Fibroblast of lung (primary cell): ENCODE data around the gene MCRIP2. TPM values are rescaled to one million over a fixed set of nuclear protein-coding genes. Genes with fewer than 3 reads are reported as not detected.
A peak's percentile ranks its signal among the peaks of the same experiment; 100 is the strongest.

Source experiments
- DNase-seq, 2 donors: peaks; one replicate each; pipeline versions ENCODE4 v3.0.0 to v3.0.0-alpha.2; 2010; ENCODE audit warnings: low read depth in 2 of 2
- H2AFZ ChIP-seq: 2 replicates; pipeline ENCODE4 v1.5.1; 2012; ENCODE audit warnings: low read length, control low read depth, inconsistent platforms
- H3K27ac ChIP-seq: 2 replicates; pipeline ENCODE4 v1.5.1; 2011; ENCODE audit warnings: low read length, control low read depth; ENCODE audit not compliant: insufficient read depth
- H3K27me3 ChIP-seq: 2 replicates; pipeline ENCODE4 v1.5.1; 2011; ENCODE audit warnings: mild to moderate bottlenecking, low read length; ENCODE audit not compliant: control insufficient read depth, insufficient read depth
- H3K36me3 ChIP-seq: 2 replicates; pipeline ENCODE4 v1.5.1; 2011; ENCODE audit warnings: low read length; ENCODE audit not compliant: control insufficient read depth, insufficient read depth
- H3K4me1 ChIP-seq: 2 replicates; pipeline ENCODE4 v1.5.1; 2011; ENCODE audit warnings: low read length; ENCODE audit not compliant: control insufficient read depth, insufficient read depth; ENCODE audit errors: extremely low read depth
- H3K4me2 ChIP-seq: 2 replicates; pipeline ENCODE4 v1.5.1; 2011; ENCODE audit warnings: low read length, control low read depth; ENCODE audit not compliant: insufficient read depth; ENCODE audit errors: extremely low read depth
- H3K4me3 ChIP-seq, 4 experiments: fragments of 200-600 bp in 1 of 4; sonication (generic) in 1 of 4; replicated peaks in 1 of 4; 2 replicates each; pipeline ENCODE4 v1.5.1; 2011 to 2016; ENCODE audit warnings: low read length in 4 of 4, low read depth in 3 of 4, mild to moderate bottlenecking in 3 of 4, control low read depth in 2 of 4, inconsistent platforms in 1 of 4, mixed read lengths in 1 of 4; ENCODE audit not compliant: insufficient read depth in 1 of 4; ENCODE audit errors: control extremely low read depth in 1 of 4
- H3K79me2 ChIP-seq: 2 replicates; pipeline ENCODE4 v1.5.1; 2012; ENCODE audit warnings: mild to moderate bottlenecking, low read length, inconsistent platforms; ENCODE audit not compliant: control insufficient read depth, insufficient read depth
- H3K9ac ChIP-seq: 2 replicates; pipeline ENCODE4 v1.5.1; 2011; ENCODE audit warnings: mild to moderate bottlenecking, low read length, control low read depth; ENCODE audit not compliant: insufficient read depth
- H3K9me3 ChIP-seq: 2 replicates; pipeline ENCODE4 v1.5.1; 2012; ENCODE audit warnings: low read depth, low read length; ENCODE audit not compliant: control insufficient read depth, insufficient read depth
- H4K20me1 ChIP-seq: 2 replicates; pipeline ENCODE4 v1.5.1; 2011; ENCODE audit warnings: low read length; ENCODE audit not compliant: control insufficient read depth, insufficient read depth; ENCODE audit errors: extremely low read depth
- EZH2 ChIP-seq: IDR thresholded peaks from 2 replicates; pipeline ENCODE4 v1.5.1; 2012; ENCODE audit warnings: low read length, control low read depth, mild to moderate bottlenecking; ENCODE audit errors: missing control alignments
- polyA plus RNA-seq, 2 donors: library from polyadenylated mRNA; depleted of rRNA in 1 of 2; stranded (reverse) in 1 of 2; unstranded in 1 of 2; fragments of >200 nt; gene quantifications; 2 replicates each; pipeline ENCODE4 v1.2.1, GENCODE V29; 2011 to 2012; ENCODE audit warnings: missing spikeins in 1 of 2
- total RNA-seq: library from RNA; depleted of rRNA; stranded (reverse); fragments of >200 nt; gene quantifications from 2 replicates; pipeline ENCODE4 v1.2.1, GENCODE V29; 2014
- TF ChIP-seq, protein P1 (sequence below), 2 donors: IDR thresholded peaks in 1 of 2; conservative IDR thresholded peaks in 1 of 2; 1 replicate in 1 of 2; 2 replicates in 1 of 2; pipeline ENCODE4 v1.5.1; 2011 to 2012; ENCODE audit warnings: low read length in 2 of 2, control low read depth in 1 of 2, inconsistent platforms in 1 of 2, low read depth in 1 of 2, mild to moderate bottlenecking in 1 of 2

The MCRIP2 gene
- total and polyA plus RNA-seq, 2 donors (not counting 1 experiment from before 2014, with no cell fraction given), result 2.8 to 18.0 TPM

DNA sequence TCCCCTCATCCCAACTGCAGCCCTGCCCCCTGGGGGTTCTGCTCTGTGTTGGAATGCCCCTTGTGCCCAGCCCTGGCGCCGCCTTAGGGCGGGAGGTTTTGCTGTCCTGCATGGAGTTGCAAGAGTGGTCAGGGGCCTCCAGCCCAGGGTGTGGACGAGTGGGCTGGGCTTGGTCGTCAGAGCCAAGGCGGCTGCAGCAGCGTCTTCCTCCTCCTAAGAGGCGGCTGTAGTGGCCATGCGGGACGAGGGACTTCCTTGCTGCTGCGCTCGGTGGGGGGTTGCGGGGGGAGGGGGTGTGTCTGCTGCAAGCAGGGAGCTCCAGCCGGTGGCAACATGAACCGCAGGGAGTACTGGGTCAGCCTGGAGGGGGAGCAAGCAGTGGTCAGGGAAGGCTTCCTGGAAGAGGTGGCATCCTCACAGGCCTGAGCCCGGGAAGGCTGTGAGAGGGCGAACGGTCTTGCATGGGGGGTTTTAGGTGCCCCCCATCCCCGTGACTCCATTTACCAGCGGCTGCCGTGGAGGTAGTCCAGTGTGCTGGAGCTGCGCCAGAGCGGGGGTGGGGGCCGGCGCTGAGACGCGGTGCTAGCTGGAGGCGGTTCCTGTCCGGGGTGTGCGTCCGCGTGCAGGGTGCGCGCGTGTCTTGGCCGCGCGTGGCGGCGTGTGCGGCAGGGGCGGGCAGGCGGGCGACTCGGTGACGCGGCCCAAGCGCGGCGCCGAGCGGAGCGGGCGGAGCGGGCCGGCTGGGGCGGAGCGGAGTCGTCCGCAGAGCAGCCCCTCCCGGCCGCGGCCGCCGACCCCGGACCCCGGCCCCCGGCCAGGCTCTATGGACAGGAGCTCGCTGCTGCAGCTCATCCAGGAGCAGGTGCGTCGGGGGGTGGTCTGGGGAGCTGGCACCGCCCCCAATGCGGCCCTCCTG is 33.6 kb downstream of the MCRIP2 start, which contains the start of gene RHBDL1:
TSS of gene RHBDL1 (plus strand) at position 704 of the 916 bp plus-strand sequence. CDS start at position 824, 120 bp downstream.
- no peak within 1 kb of the TSS for H2AFZ ChIP-seq
- H3K4me2 ChIP-seq, result peak within 1 kb of the TSS; percentile 71

DNA sequence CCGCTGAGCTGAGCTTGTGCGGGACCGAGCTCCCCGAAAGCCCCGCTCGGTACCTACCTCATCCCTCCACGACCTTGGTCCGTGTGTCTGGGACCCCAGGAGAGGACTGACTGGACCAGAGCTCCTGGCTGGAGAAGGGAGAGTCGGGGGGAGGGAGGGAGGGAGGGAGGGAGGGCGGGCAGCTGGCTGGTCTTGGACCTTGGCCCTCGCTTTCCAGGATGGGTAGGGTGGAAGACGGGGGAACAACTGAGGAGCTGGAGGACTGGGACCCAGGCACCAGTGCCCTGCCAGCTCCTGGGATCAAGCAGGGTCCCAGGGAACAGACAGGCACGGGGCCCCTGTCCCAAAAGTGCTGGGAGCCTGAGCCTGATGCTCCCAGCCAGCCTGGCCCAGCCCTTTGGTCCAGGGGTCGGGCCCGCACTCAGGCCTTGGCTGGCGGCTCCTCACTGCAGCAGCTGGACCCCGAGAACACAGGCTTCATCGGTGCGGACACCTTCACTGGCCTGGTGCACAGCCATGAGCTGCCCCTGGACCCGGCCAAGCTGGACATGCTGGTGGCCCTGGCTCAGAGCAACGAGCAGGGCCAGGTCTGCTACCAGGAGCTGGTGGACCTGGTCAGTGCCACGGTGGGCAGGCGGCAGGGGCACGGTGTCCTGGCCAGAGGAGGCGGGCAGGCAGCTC is 34.4 kb downstream of the MCRIP2 start:
- no peak overlapping the region for H3K27ac ChIP-seq
- no peaks in the 10 kb centered on the region for H3K27me3 ChIP-seq
- no peaks in the 10 kb centered on the region for H3K9me3 ChIP-seq
- H4K20me1 ChIP-seq, result no peaks in the 10 kb centered on the region
- peaks cover 4% of the 10 kb centered on the region for H3K79me2 ChIP-seq
- TF ChIP-seq EZH2, result no peak
- TF ChIP-seq, protein P1, sequence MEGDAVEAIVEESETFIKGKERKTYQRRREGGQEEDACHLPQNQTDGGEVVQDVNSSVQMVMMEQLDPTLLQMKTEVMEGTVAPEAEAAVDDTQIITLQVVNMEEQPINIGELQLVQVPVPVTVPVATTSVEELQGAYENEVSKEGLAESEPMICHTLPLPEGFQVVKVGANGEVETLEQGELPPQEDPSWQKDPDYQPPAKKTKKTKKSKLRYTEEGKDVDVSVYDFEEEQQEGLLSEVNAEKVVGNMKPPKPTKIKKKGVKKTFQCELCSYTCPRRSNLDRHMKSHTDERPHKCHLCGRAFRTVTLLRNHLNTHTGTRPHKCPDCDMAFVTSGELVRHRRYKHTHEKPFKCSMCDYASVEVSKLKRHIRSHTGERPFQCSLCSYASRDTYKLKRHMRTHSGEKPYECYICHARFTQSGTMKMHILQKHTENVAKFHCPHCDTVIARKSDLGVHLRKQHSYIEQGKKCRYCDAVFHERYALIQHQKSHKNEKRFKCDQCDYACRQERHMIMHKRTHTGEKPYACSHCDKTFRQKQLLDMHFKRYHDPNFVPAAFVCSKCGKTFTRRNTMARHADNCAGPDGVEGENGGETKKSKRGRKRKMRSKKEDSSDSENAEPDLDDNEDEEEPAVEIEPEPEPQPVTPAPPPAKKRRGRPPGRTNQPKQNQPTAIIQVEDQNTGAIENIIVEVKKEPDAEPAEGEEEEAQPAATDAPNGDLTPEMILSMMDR (conservative IDR thresholded peaks at IDR 0.05 in 1 of 2, IDR thresholded peaks at IDR 0.05 in 1 of 2; ENCODE audit: low read depth in 1 of 2, low read length in 2 of 2), result no peak
- H3K9ac ChIP-seq, result no peak overlapping the region
- H3K4me3 ChIP-seq, result peak overlapping the region in 3 of 4 experiments; percentile 15 to 57 (median 25)
- peak overlapping the region; percentile 71 for H3K4me2 ChIP-seq
- no peak for DNase-seq
- H2AFZ ChIP-seq, result no peak overlapping the region
- H3K36me3 ChIP-seq, result peaks cover 19% of the 10 kb centered on the region
- H3K4me1 ChIP-seq, result peaks cover 6% of the 10 kb centered on the region

More for the DNA sequence above, 33.6 kb downstream of the MCRIP2 start, which contains the start of gene RHBDL1:
- H3K79me2 ChIP-seq, result peaks cover 2% of the 10 kb centered on the region
- H3K4me3 ChIP-seq, result peak within 1 kb of the TSS; percentile 20 to 57 (median 23)
- no peaks in the 10 kb centered on the region for H3K9me3 ChIP-seq
- no peak for TF ChIP-seq EZH2
- TF ChIP-seq, protein P1 (conservative IDR thresholded peaks at IDR 0.05 in 1 of 2, IDR thresholded peaks at IDR 0.05 in 1 of 2; ENCODE audit: low read depth in 1 of 2, low read length in 2 of 2), result no peak
- peaks cover 5% of the 10 kb centered on the region for H3K4me1 ChIP-seq
- DNase-seq, result peak; percentile 51 to 52
- no peak within 1 kb of the TSS for H3K9ac ChIP-seq
- no peaks in the 10 kb centered on the region for H4K20me1 ChIP-seq
- no peaks in the 10 kb centered on the region for H3K27me3 ChIP-seq
- no peak within 1 kb of the TSS for H3K27ac ChIP-seq
- peaks cover 27% of the 10 kb centered on the region for H3K36me3 ChIP-seq

DNA sequence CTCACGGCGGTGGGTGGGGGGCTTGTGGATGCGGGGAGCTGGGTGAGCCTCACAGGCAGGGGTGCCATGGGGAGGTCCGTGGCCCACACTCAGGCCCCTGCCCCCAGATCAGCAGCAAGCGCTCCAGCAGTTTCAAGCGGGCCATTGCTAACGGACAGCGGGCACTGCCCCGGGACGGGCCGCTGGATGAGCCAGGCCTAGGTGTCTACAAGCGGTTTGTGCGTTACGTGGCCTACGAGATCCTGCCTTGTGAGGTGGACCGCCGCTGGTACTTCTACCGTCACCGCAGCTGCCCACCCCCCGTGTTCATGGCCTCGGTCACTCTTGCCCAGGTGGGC is 34.9 kb downstream of the MCRIP2 start:
- TF ChIP-seq, protein P1 (conservative IDR thresholded peaks at IDR 0.05 in 1 of 2, IDR thresholded peaks at IDR 0.05 in 1 of 2; ENCODE audit: low read depth in 1 of 2, low read length in 2 of 2), result no peak
- TF ChIP-seq EZH2, result no peak
- no peak overlapping the region for H3K27ac ChIP-seq
- H3K36me3 ChIP-seq, result peaks cover 16% of the 10 kb centered on the region
- H3K79me2 ChIP-seq, result peaks cover 9% of the 10 kb centered on the region
- no peaks in the 10 kb centered on the region for H3K27me3 ChIP-seq
- H3K4me2 ChIP-seq, result no peak overlapping the region
- no peaks in the 10 kb centered on the region for H3K9me3 ChIP-seq
- no peaks in the 10 kb centered on the region for H4K20me1 ChIP-seq
- peaks cover 10% of the 10 kb centered on the region for H3K4me1 ChIP-seq
- H2AFZ ChIP-seq, result no peak overlapping the region
- no peak overlapping the region for H3K4me3 ChIP-seq
- DNase-seq, result no peak
- H3K9ac ChIP-seq, result no peak overlapping the region
